ENCODE results near the gene SLC38A10.

SLC38A10 gene

DNA sequence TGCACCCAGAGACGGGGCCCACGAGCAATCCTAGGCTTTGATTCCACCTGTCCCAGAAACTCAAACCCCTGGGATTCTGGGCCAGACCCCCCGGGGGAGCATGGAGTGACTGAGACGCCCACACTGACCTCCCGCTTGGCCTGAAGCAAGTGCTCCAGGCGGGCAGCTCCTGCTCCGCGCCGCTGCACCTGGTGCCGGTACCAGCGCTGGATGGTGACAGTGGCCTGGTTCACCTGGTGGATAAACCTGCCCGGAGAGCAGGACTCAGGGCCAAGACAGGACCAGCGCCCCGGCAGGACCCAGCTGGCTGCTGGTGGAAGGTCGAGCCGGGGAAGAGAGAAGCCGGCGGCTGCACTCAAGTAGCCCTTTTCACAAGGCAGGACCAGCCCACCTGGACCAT lies 94.9 kb downstream of the SLC38A10 start:
- Histone ChIP-seq H3K4me3 (ENCODE audit: severe bottlenecking) (no peak overlapping the region), H3K9me3 (ENCODE audit: severe bottlenecking) (no peaks in the 10 kb centered on the region), H3K27me3 (ENCODE audit: insufficient read depth, poor library complexity, severe bottlenecking) (no peaks in the 10 kb centered on the region), H3K36me3 (ENCODE audit: low read depth) (peaks cover 13% of the 10 kb centered on the region), H3K4me1 (ENCODE audit: insufficient read depth, poor library complexity, severe bottlenecking) (no peaks in the 10 kb centered on the region), H3K27ac (ENCODE audit: poor library complexity, severe bottlenecking) (no peak overlapping the region)
- DNase-seq (ENCODE audit: low spot score) (no peak), ATAC-seq (ENCODE audit: low read depth) (no peak)
- TF ChIP-seq, protein P1, sequence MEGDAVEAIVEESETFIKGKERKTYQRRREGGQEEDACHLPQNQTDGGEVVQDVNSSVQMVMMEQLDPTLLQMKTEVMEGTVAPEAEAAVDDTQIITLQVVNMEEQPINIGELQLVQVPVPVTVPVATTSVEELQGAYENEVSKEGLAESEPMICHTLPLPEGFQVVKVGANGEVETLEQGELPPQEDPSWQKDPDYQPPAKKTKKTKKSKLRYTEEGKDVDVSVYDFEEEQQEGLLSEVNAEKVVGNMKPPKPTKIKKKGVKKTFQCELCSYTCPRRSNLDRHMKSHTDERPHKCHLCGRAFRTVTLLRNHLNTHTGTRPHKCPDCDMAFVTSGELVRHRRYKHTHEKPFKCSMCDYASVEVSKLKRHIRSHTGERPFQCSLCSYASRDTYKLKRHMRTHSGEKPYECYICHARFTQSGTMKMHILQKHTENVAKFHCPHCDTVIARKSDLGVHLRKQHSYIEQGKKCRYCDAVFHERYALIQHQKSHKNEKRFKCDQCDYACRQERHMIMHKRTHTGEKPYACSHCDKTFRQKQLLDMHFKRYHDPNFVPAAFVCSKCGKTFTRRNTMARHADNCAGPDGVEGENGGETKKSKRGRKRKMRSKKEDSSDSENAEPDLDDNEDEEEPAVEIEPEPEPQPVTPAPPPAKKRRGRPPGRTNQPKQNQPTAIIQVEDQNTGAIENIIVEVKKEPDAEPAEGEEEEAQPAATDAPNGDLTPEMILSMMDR (IDR thresholded peaks at IDR 0.05; ENCODE audit: poor library complexity, severe bottlenecking) = no peak

DNA sequence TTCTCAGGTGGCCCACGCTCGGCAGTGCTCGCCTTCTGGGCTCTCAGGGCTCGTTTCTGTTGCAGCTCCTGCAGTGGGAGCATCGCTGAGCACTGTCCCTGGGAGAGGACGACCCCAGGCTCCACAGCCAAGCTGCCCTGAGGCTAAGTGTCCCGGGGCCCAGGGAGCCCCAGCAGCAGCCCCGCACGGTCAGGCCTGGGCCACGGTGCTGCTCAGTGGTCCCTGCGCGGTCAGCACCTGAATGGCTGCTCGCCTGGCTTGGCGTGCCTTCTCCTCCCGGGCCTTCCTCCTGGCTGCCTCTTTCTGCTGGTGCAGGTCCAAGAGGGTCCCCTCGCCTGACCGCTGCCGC lies 95.7 kb downstream of the SLC38A10 start:
- ATAC-seq (ENCODE audit: low read depth) = no peak
- H3K27ac ChIP-seq (ENCODE audit: poor library complexity, severe bottlenecking) = no peak overlapping the region
- peaks cover 10% of the 10 kb centered on the region for H3K36me3 ChIP-seq (ENCODE audit: low read depth)
- no peaks in the 10 kb centered on the region for H3K27me3 ChIP-seq (ENCODE audit: insufficient read depth, poor library complexity, severe bottlenecking)
- TF ChIP-seq, protein P1 (IDR thresholded peaks at IDR 0.05; ENCODE audit: poor library complexity, severe bottlenecking) = no peak
- DNase-seq (ENCODE audit: low spot score) = no peak
- no peaks in the 10 kb centered on the region for H3K4me1 ChIP-seq (ENCODE audit: insufficient read depth, poor library complexity, severe bottlenecking)
- H3K4me3 ChIP-seq (ENCODE audit: severe bottlenecking) = no peak overlapping the region
- no peaks in the 10 kb centered on the region for H3K9me3 ChIP-seq (ENCODE audit: severe bottlenecking)

DNA sequence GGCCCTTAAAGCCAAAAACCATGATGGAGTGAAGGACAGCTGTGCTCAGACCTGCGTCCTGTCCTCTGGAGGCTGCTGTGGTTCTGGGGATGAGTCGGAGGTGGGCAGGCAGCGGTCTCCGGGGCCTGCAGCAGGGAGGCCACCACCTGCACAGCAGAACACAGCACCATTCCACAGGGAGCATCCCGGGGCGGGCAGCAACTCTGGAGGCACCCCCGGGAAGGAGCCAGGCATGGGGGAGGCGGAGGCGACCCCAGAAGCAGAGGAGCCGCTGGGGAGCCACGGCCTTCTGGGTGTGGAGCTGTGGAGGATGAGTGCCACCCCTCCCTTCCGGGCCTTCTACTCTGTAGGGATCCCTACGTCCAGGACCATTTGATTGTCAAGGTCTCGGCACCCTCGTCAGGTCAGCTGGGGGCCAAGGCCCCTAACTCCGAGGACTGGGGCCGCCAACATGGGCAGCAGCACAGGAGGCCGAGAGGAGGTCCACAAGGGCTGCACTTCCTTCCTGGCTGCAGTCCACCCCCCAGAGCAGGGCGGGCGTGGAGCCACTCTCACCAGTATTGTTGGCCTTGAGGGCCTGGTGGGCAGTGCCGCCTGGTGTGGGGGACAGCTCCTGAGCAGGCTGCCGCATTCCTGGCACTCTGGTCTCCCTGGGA lies 96.2 kb downstream of the SLC38A10 start:
- TF ChIP-seq, protein P1 (IDR thresholded peaks at IDR 0.05; ENCODE audit: poor library complexity, severe bottlenecking) = no peak
- Histone ChIP-seq H3K27ac (ENCODE audit: poor library complexity, severe bottlenecking) (no peak overlapping the region), H3K9me3 (ENCODE audit: severe bottlenecking) (no peaks in the 10 kb centered on the region), H3K27me3 (ENCODE audit: insufficient read depth, poor library complexity, severe bottlenecking) (no peaks in the 10 kb centered on the region), H3K4me1 (ENCODE audit: insufficient read depth, poor library complexity, severe bottlenecking) (no peaks in the 10 kb centered on the region), H3K36me3 (ENCODE audit: low read depth) (peaks cover 10% of the 10 kb centered on the region), H3K4me3 (ENCODE audit: severe bottlenecking) (no peak overlapping the region)
- ATAC-seq (ENCODE audit: low read depth) (no peak), DNase-seq (ENCODE audit: low spot score) (no peak)

DNA sequence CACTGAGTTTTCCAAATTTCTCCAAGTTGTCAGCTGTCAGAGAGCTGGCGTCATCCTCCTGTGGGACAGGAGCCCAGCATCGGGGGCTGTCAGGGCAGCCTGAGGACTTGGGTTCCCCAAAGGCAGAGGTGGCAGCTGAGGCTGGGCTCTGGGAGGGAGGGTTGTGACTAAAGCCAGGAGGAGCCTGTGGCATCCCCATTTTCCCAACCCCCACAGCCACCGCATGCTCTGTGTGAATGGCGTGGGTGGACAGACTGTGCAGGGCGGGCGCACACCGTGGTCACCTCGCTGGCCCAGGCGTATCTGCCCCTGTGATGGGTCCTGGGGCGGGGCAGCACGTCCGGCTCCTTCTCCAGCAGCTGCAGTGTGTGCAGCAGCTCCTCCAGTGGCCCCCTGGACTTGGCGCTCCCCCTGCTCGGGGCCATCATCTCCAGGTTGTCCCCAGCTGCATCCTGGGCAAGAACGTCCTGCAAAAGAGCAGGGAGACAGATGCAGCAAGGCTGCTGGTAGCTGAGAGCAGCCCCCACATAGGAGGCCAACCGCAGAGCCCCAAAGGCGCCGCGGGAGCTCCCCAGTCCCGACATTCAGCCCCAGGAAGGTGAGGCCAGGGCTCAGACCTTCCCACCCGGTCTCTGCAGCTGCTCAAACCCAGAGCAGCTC lies 97.1 kb downstream of the SLC38A10 start:
- no peak for DNase-seq (ENCODE audit: low spot score)
- TF ChIP-seq, protein P1 (IDR thresholded peaks at IDR 0.05; ENCODE audit: poor library complexity, severe bottlenecking) = no peak
- no peak for ATAC-seq (ENCODE audit: low read depth)

DNA sequence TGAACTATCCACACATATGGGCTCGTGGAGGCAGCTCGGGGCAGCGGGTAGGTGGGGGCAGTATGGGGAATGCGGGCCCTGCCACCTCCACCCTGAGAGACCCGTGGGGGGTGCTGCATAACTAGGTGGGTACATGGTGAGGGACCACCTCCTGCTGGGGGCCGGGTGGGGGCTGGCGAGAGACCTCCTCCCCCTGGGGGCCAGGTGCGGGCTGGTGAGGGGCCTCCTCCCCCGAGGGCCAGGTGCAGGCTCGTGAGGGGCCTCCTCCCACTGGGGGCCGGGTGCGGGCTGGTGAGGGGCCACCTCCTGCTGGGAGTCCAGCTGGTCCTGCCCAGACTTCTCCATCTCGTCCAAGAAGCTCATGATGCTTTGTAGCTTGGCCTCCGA lies 97.7 kb downstream of the SLC38A10 start:
- Histone ChIP-seq H3K9me3 (ENCODE audit: severe bottlenecking) (no peaks in the 10 kb centered on the region), H3K36me3 (ENCODE audit: low read depth) (peaks cover 10% of the 10 kb centered on the region), H3K27me3 (ENCODE audit: insufficient read depth, poor library complexity, severe bottlenecking) (no peaks in the 10 kb centered on the region), H3K4me3 (ENCODE audit: severe bottlenecking) (no peak overlapping the region), H3K4me1 (ENCODE audit: insufficient read depth, poor library complexity, severe bottlenecking) (no peaks in the 10 kb centered on the region), H3K27ac (ENCODE audit: poor library complexity, severe bottlenecking) (no peak overlapping the region)
- TF ChIP-seq, protein P1 (IDR thresholded peaks at IDR 0.05; ENCODE audit: poor library complexity, severe bottlenecking) = no peak
- DNase-seq (ENCODE audit: low spot score) (no peak), ATAC-seq (ENCODE audit: low read depth) (no peak)

More for the DNA sequence above, 97.1 kb downstream of the SLC38A10 start:
- peaks cover 10% of the 10 kb centered on the region for H3K36me3 ChIP-seq (ENCODE audit: low read depth)
- no peaks in the 10 kb centered on the region for H3K27me3 ChIP-seq (ENCODE audit: insufficient read depth, poor library complexity, severe bottlenecking)
- no peaks in the 10 kb centered on the region for H3K4me1 ChIP-seq (ENCODE audit: insufficient read depth, poor library complexity, severe bottlenecking)
- no peaks in the 10 kb centered on the region for H3K9me3 ChIP-seq (ENCODE audit: severe bottlenecking)
- H3K27ac ChIP-seq (ENCODE audit: poor library complexity, severe bottlenecking) = no peak overlapping the region
- no peak overlapping the region for H3K4me3 ChIP-seq (ENCODE audit: severe bottlenecking)
